ENCODE results near the gene PINLYP. TPM values are rescaled to one million over a fixed set of nuclear protein-coding genes. Genes with fewer than 3 reads are reported as not detected.

Gene PINLYP
- total RNA-seq, 1 donor from 2014 or later: 6.8 TPM

GRCh38 chr19:43561139-43561970, 14.2 kb upstream of the PINLYP start:
- H3K4me1 ChIP-seq (ENCODE audit: control insufficient read depth in 3 of 3, insufficient read depth in 3 of 3, low read length in 3 of 3): peaks cover 14 to 21% (median 15%) of the 10 kb centered on the region in 3 donors
- peak overlapping the region; percentile 76 for H3K27ac ChIP-seq (ENCODE audit: low read depth, low read length)
- H3K4me3 ChIP-seq (ENCODE audit: low read length in 3 of 3): no peak overlapping the region
- no peaks in the 10 kb centered on the region for H3K27me3 ChIP-seq (ENCODE audit: control insufficient read depth in 3 of 3, insufficient read depth in 3 of 3, low read length in 3 of 3)
- peak overlapping the region in 1 of 3 donors; percentile 16 for H3K9ac ChIP-seq (ENCODE audit: low read depth in 1 of 3, low read length in 3 of 3)
- H3K9me3 ChIP-seq (ENCODE audit: control insufficient read depth in 3 of 3, low read length in 3 of 3): no peaks in the 10 kb centered on the region
- H3K36me3 ChIP-seq (ENCODE audit: control insufficient read depth in 3 of 3, insufficient read depth in 3 of 3, low read length in 3 of 3): peaks cover 10 to 20% (median 11%) of the 10 kb centered on the region in 3 donors

DNA sequence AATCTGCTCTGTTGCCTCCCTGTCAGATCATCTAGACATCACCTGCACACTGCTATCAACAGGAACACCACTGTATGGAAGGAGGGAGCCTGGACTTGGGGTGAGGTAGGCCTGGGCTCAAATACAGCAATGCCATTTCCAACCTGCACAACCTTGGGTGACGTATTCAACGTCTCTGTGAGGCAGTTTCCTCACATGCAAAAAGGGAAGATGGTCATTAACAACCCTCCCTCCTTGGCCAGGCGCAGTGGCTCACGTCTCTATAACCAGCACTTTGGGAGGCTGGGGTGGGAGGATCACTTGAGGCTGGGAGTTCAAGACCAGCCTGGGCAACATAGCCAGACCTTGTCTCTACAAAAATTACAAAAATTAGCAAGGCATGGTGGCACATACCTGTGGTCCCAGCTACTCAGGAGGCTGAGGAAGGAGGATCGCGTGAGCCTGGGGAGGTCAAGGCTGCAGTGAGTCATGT, 13.3 kb upstream of the PINLYP start:
- H3K4me3 ChIP-seq (ENCODE audit: low read length in 3 of 3): peak overlapping the region in 1 of 3 donors; percentile 13
- peaks cover 10 to 19% (median 11%) of the 10 kb centered on the region in 3 donors for H3K36me3 ChIP-seq (ENCODE audit: control insufficient read depth in 3 of 3, insufficient read depth in 3 of 3, low read length in 3 of 3)
- H3K9ac ChIP-seq (ENCODE audit: low read depth in 1 of 3, low read length in 3 of 3): peak overlapping the region in 2 of 3 donors; percentile 23 to 25
- H3K27me3 ChIP-seq (ENCODE audit: control insufficient read depth in 3 of 3, insufficient read depth in 3 of 3, low read length in 3 of 3): no peaks in the 10 kb centered on the region
- peaks cover 14 to 21% (median 15%) of the 10 kb centered on the region in 3 donors for H3K4me1 ChIP-seq (ENCODE audit: control insufficient read depth in 3 of 3, insufficient read depth in 3 of 3, low read length in 3 of 3)
- no peaks in the 10 kb centered on the region for H3K9me3 ChIP-seq (ENCODE audit: control insufficient read depth in 3 of 3, low read length in 3 of 3)
- peak overlapping the region; percentile 76 for H3K27ac ChIP-seq (ENCODE audit: low read depth, low read length)

- no peaks in the 10 kb centered on the region for H3K9me3 ChIP-seq (ENCODE audit: control insufficient read depth in 3 of 3, low read length in 3 of 3)
- peak overlapping the region; percentile 76 for H3K27ac ChIP-seq (ENCODE audit: low read depth, low read length)
- H3K27me3 ChIP-seq (ENCODE audit: control insufficient read depth in 3 of 3, insufficient read depth in 3 of 3, low read length in 3 of 3): no peaks in the 10 kb centered on the region
- H3K9ac ChIP-seq (ENCODE audit: low read depth in 1 of 3, low read length in 3 of 3): peak overlapping the region in 2 of 3 donors; percentile 23 to 50
- H3K4me1 ChIP-seq (ENCODE audit: control insufficient read depth in 3 of 3, insufficient read depth in 3 of 3, low read length in 3 of 3): peaks cover 14 to 21% (median 15%) of the 10 kb centered on the region in 3 donors
- peaks cover 10 to 17% (median 11%) of the 10 kb centered on the region in 3 donors for H3K36me3 ChIP-seq (ENCODE audit: control insufficient read depth in 3 of 3, insufficient read depth in 3 of 3, low read length in 3 of 3)
- peak overlapping the region in 1 of 3 donors; percentile 25 for H3K4me3 ChIP-seq (ENCODE audit: low read length in 3 of 3)
Measured at GRCh38 chr19:43562698-43563241, 12.8 kb upstream of the PINLYP start.

DNA sequence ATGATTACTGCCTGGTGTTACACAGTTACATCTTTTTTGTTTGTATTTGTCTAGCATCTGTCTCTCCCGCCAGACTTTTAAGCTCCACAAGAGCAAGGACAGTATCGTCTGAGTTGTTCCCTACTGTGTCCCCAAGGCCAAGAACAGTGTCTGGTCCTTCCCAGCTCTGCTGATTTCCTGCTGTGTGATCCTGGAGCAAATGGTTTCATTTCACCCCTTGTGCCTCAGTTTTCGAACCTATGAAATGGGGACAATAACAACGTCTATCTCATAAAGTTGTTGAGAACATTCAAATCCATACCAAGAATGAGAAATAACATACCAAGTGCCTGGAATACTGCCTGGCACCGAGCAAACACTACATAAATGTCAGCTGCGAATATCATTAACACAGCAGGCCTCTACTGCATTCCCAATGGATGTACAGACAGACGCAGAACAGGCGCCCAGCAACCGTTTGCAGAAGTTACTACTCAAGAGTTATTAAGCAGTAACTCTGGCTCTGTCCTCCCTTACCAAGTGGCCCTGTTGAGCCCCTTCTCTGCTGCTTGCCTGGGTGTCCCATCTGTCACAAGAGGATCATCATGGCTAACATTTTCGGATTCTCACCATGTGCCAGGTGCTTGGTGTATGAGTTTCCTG, 11.7 kb upstream of the PINLYP start:
- Histone ChIP-seq H3K4me3 (ENCODE audit: low read length in 3 of 3) (no peak overlapping the region), H3K9me3 (ENCODE audit: control insufficient read depth in 3 of 3, low read length in 3 of 3) (no peaks in the 10 kb centered on the region), H3K9ac (ENCODE audit: low read depth in 1 of 3, low read length in 3 of 3) (no peak overlapping the region), H3K36me3 (ENCODE audit: control insufficient read depth in 3 of 3, insufficient read depth in 3 of 3, low read length in 3 of 3) (peaks cover 10 to 12% (median 11%) of the 10 kb centered on the region in 3 donors), H3K4me1 (ENCODE audit: control insufficient read depth in 3 of 3, insufficient read depth in 3 of 3, low read length in 3 of 3) (peaks cover 14 to 21% (median 15%) of the 10 kb centered on the region in 3 donors), H3K27me3 (ENCODE audit: control insufficient read depth in 3 of 3, insufficient read depth in 3 of 3, low read length in 3 of 3) (no peaks in the 10 kb centered on the region), H3K27ac (ENCODE audit: low read depth, low read length) (no peak overlapping the region)

GRCh38 chr19:43564800-43565199, 10.8 kb upstream of the PINLYP start:
- Histone ChIP-seq H3K9me3 (ENCODE audit: control insufficient read depth in 3 of 3, low read length in 3 of 3) (no peaks in the 10 kb centered on the region), H3K36me3 (ENCODE audit: control insufficient read depth in 3 of 3, insufficient read depth in 3 of 3, low read length in 3 of 3) (peaks cover 10% of the 10 kb centered on the region in 3 donors), H3K4me3 (ENCODE audit: low read length in 3 of 3) (no peak overlapping the region), H3K27ac (ENCODE audit: low read depth, low read length) (no peak overlapping the region), H3K27me3 (ENCODE audit: control insufficient read depth in 3 of 3, insufficient read depth in 3 of 3, low read length in 3 of 3) (no peaks in the 10 kb centered on the region), H3K4me1 (ENCODE audit: control insufficient read depth in 3 of 3, insufficient read depth in 3 of 3, low read length in 3 of 3) (peaks cover 15 to 21% (median 15%) of the 10 kb centered on the region in 3 donors), H3K9ac (ENCODE audit: low read depth in 1 of 3, low read length in 3 of 3) (no peak overlapping the region)

DNA sequence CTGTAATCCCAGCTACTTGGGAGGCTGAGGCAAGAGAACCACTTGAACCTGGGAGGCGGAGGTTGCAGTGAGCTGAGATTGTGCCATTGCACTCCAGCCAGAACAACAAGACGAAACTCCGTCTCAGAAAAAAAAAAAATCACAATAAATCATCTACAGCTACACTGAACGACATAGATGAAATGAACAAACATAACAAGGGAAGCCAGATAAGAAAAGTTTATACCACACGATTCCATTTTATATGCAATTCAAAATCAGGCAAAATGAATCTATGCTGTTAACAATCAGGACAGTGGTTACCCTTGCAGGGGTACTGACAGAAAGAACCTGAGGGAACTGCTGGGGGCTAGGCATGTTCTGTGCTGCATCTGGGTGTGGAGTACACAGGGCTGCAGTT, 5.9 kb upstream of the PINLYP start:
- H3K36me3 ChIP-seq (ENCODE audit: control insufficient read depth in 3 of 3, insufficient read depth in 3 of 3, low read length in 3 of 3): peaks cover 0 to 9% (median 0%) of the 10 kb centered on the region in 3 donors
- no peak overlapping the region for H3K4me3 ChIP-seq (ENCODE audit: low read length in 3 of 3)

GRCh38 chr19:43570174-43570791, 5.3 kb upstream of the PINLYP start:
- H3K9ac ChIP-seq (ENCODE audit: low read depth in 1 of 3, low read length in 3 of 3): no peak overlapping the region
- no peak overlapping the region for H3K27ac ChIP-seq (ENCODE audit: low read depth, low read length)
- no peaks in the 10 kb centered on the region for H3K9me3 ChIP-seq (ENCODE audit: control insufficient read depth in 3 of 3, low read length in 3 of 3)
- no peak overlapping the region for H3K4me3 ChIP-seq (ENCODE audit: low read length in 3 of 3)
- H3K4me1 ChIP-seq (ENCODE audit: control insufficient read depth in 3 of 3, insufficient read depth in 3 of 3, low read length in 3 of 3): peaks cover 10 to 12% (median 11%) of the 10 kb centered on the region in 3 donors
- H3K36me3 ChIP-seq (ENCODE audit: control insufficient read depth in 3 of 3, insufficient read depth in 3 of 3, low read length in 3 of 3): peaks cover 0 to 9% (median 0%) of the 10 kb centered on the region in 3 donors
- H3K27me3 ChIP-seq (ENCODE audit: control insufficient read depth in 3 of 3, insufficient read depth in 3 of 3, low read length in 3 of 3): no peaks in the 10 kb centered on the region

More for the DNA sequence above, 5.9 kb upstream of the PINLYP start:
- Histone ChIP-seq H3K9ac (ENCODE audit: low read depth in 1 of 3, low read length in 3 of 3) (no peak overlapping the region), H3K9me3 (ENCODE audit: control insufficient read depth in 3 of 3, low read length in 3 of 3) (no peaks in the 10 kb centered on the region), H3K27ac (ENCODE audit: low read depth, low read length) (no peak overlapping the region), H3K27me3 (ENCODE audit: control insufficient read depth in 3 of 3, insufficient read depth in 3 of 3, low read length in 3 of 3) (no peaks in the 10 kb centered on the region), H3K4me1 (ENCODE audit: control insufficient read depth in 3 of 3, insufficient read depth in 3 of 3, low read length in 3 of 3) (peaks cover 4 to 7% (median 4%) of the 10 kb centered on the region in 3 donors)

- Histone ChIP-seq H3K9ac (ENCODE audit: low read depth in 1 of 3, low read length in 3 of 3) (peak overlapping the region in 1 of 3 donors; percentile 47), H3K27ac (ENCODE audit: low read depth, low read length) (no peak overlapping the region)
Measured at GRCh38 chr19:43572171-43572588, 3.4 kb upstream of the PINLYP start.

GRCh38 chr19:43574424-43575155, 1.0 kb upstream of the PINLYP start:
- H3K9me3 ChIP-seq (ENCODE audit: control insufficient read depth in 3 of 3, low read length in 3 of 3): no peaks in the 10 kb centered on the region
- H3K9ac ChIP-seq (ENCODE audit: low read depth in 1 of 3, low read length in 3 of 3): peak overlapping the region; percentile 97 to 99 (median 98)
- H3K4me3 ChIP-seq (ENCODE audit: low read length in 3 of 3): peak overlapping the region; percentile 98 to 99 (median 99)
- H3K36me3 ChIP-seq (ENCODE audit: control insufficient read depth in 3 of 3, insufficient read depth in 3 of 3, low read length in 3 of 3): peaks cover 0 to 9% (median 0%) of the 10 kb centered on the region in 3 donors
- H3K27ac ChIP-seq (ENCODE audit: low read depth, low read length): peak overlapping the region; percentile 84
- no peaks in the 10 kb centered on the region for H3K27me3 ChIP-seq (ENCODE audit: control insufficient read depth in 3 of 3, insufficient read depth in 3 of 3, low read length in 3 of 3)
- H3K4me1 ChIP-seq (ENCODE audit: control insufficient read depth in 3 of 3, insufficient read depth in 3 of 3, low read length in 3 of 3): peaks cover 15 to 18% (median 15%) of the 10 kb centered on the region in 3 donors

More at GRCh38 chr19:43572171-43572588, 3.4 kb upstream of the PINLYP start:
- H3K4me3 ChIP-seq (ENCODE audit: low read length in 3 of 3): no peak overlapping the region
- peaks cover 15 to 18% (median 15%) of the 10 kb centered on the region in 3 donors for H3K4me1 ChIP-seq (ENCODE audit: control insufficient read depth in 3 of 3, insufficient read depth in 3 of 3, low read length in 3 of 3)
- no peaks in the 10 kb centered on the region for H3K9me3 ChIP-seq (ENCODE audit: control insufficient read depth in 3 of 3, low read length in 3 of 3)
- H3K36me3 ChIP-seq (ENCODE audit: control insufficient read depth in 3 of 3, insufficient read depth in 3 of 3, low read length in 3 of 3): peaks cover 0 to 9% (median 0%) of the 10 kb centered on the region in 3 donors
- no peaks in the 10 kb centered on the region for H3K27me3 ChIP-seq (ENCODE audit: control insufficient read depth in 3 of 3, insufficient read depth in 3 of 3, low read length in 3 of 3)
